Testis (tissue), 3 donors: ENCODE results near the gene DPP6. TPM values are rescaled to one million over a fixed set of nuclear protein-coding genes. Genes with fewer than 3 reads are reported as not detected.

Experiments used
- DNase-seq: peaks from one replicate; pipeline ENCODE4 v3.0.0-alpha.2; 2019
- H3K27ac ChIP-seq, 2 donors: fragments of 200-600 bp; sonication (generic); one replicate each; pipeline ENCODE4 v1.5.1; 2019
- H3K27me3 ChIP-seq: fragments of 200-600 bp; sonication (generic); one replicate; pipeline ENCODE4 v1.5.1; 2019
- H3K36me3 ChIP-seq: fragments of 200-600 bp; sonication (generic); one replicate; pipeline ENCODE4 v1.5.1; 2017; ENCODE audit warnings: low read depth; ENCODE audit errors: missing control alignments
- H3K4me1 ChIP-seq: fragments of 200-600 bp; sonication (generic); one replicate; pipeline ENCODE4 v1.5.1; 2019
- H3K4me3 ChIP-seq, 2 donors: fragments of 200-600 bp; sonication (generic); one replicate each; pipeline ENCODE4 v1.5.1; 2017 to 2019
- H3K9me3 ChIP-seq: fragments of 200-600 bp; sonication (generic); one replicate; pipeline ENCODE4 v1.5.1; 2017
- CTCF ChIP-seq, 3 experiments: fragments of 450-650 bp in 2 of 3; fragments of 200-600 bp in 1 of 3; sonication (generic) in 1 of 3; IDR thresholded peaks; one replicate each; pipeline ENCODE4 v1.5.1; 2016 to 2019; ENCODE audit warnings: antibody characterized with exemption in 3 of 3, mild to moderate bottlenecking in 2 of 3, moderate library complexity in 1 of 3
- POLR2A ChIP-seq: fragments of 450-650 bp; IDR thresholded peaks from one replicate; pipeline ENCODE4 v1.6.1; 2017; ENCODE audit warnings: antibody characterized with exemption, mild to moderate bottlenecking, moderate library complexity
- WGBS, 2 donors: methylation state at CpG; one replicate each; pipeline ENCODE4 v1.1.5; 2018; 5-methylcytosine and 5-hydroxymethylcytosine counted together
- intact Hi-C: fragments of 100-400 bp; cut with DNase I; formaldehyde crosslinking; loops from one replicate; pipeline ENCODE4 v1.15.1; 2023; ENCODE audit warnings: low total_unique reads
- polyA plus RNA-seq: library from polyadenylated mRNA; stranded (reverse); fragments of 350-450 nt; fragmentation: Illumina TruSeq; extraction: RNeasy Lipid Tissue Mini Kit (QIAGEN cat#74804); gene quantifications from one replicate; pipeline ENCODE4 v1.2.3, GENCODE V29; 2014; ENCODE audit warnings: low read depth, low replicate concordance; ENCODE audit not compliant: insufficient read depth
- total RNA-seq, 2 donors: library from RNA; depleted of rRNA; stranded (reverse); fragments of >200 nt; gene quantifications; one replicate each; pipeline ENCODE4 v1.2.3, GENCODE V29; 2016

DPP6 gene
- total and polyA plus RNA-seq, 3 donors from 2014 or later, result 26.0 to 78.3 (median 52.8) TPM

GRCh38 chr7:154858836-154859537 is 806.8 kb downstream of the DPP6 start:
- no peaks in the 10 kb centered on the region for H3K9me3 ChIP-seq
- no peaks in the 10 kb centered on the region for H3K4me1 ChIP-seq
- DNase-seq, result no peak
- intact Hi-C loops, result no loop called here
- TF ChIP-seq CTCF (IDR thresholded peaks at IDR 0.05) (no peak), POLR2A (no peak)
- H3K27ac ChIP-seq, result no peak overlapping the region
- H3K27me3 ChIP-seq, result no peaks in the 10 kb centered on the region
- H3K4me3 ChIP-seq, result no peak overlapping the region
- no peaks in the 10 kb centered on the region for H3K36me3 ChIP-seq
- WGBS, 2 donors, result 91 to 93% methylated on average over 9 to 17 of the region's 19 CpGs

GRCh38 chr7:154859747-154860620 is 807.8 kb downstream of the DPP6 start:
- DNase-seq, result no peak

GRCh38 chr7:154860621-154861375 is 808.6 kb downstream of the DPP6 start:
- Histone ChIP-seq H3K9me3 (no peaks in the 10 kb centered on the region), H3K4me1 (no peaks in the 10 kb centered on the region), H3K4me3 (no peak overlapping the region), H3K27ac (no peak overlapping the region), H3K36me3 (no peaks in the 10 kb centered on the region), H3K27me3 (no peaks in the 10 kb centered on the region)
- DNase-seq, result no peak
- intact Hi-C loops, result no loop called here
- WGBS, 2 donors, result 89 to 95% methylated on average over 4 to 7 of the region's 7 CpGs
- TF ChIP-seq CTCF (IDR thresholded peaks at IDR 0.05) (no peak), POLR2A (no peak)

More at GRCh38 chr7:154859747-154860620, 807.8 kb downstream of the DPP6 start:
- 88 to 92% methylated on average over 21 of the region's 21 CpGs for WGBS, 2 donors
- Histone ChIP-seq H3K27me3 (no peaks in the 10 kb centered on the region), H3K4me3 (no peak overlapping the region), H3K4me1 (no peaks in the 10 kb centered on the region), H3K36me3 (no peaks in the 10 kb centered on the region), H3K27ac (no peak overlapping the region), H3K9me3 (no peaks in the 10 kb centered on the region)
- intact Hi-C loops, result no loop called here
- TF ChIP-seq POLR2A, result no peak
- TF ChIP-seq CTCF (IDR thresholded peaks at IDR 0.05), result no peak

GRCh38 chr7:154861589-154861988 is 809.4 kb downstream of the DPP6 start:
- intact Hi-C loops, result no loop called here

More at GRCh38 chr7:154861589-154861988, 809.4 kb downstream of the DPP6 start:
- H3K27ac ChIP-seq, result no peak overlapping the region
- TF ChIP-seq POLR2A (no peak), CTCF (IDR thresholded peaks at IDR 0.05) (no peak)
- DNase-seq, result no peak
- WGBS, 2 donors, result 83 to 93% methylated on average over 5 of the region's 5 CpGs
- H3K4me1 ChIP-seq, result no peaks in the 10 kb centered on the region
- H3K27me3 ChIP-seq, result no peaks in the 10 kb centered on the region
- no peaks in the 10 kb centered on the region for H3K9me3 ChIP-seq
- H3K36me3 ChIP-seq, result no peaks in the 10 kb centered on the region
- H3K4me3 ChIP-seq, result no peak overlapping the region
